GM19395 (cell line): ENCODE results near the gene RIPOR3.
"Not testable (repeated sequence)": the region's sequence is repeated elsewhere in the genome, so short reads cannot be mapped to it uniquely, and the experiment has no call there.

ENCODE experiments used
- ATAC-seq: cut with Tn5 transposase; IDR thresholded peaks from one replicate; pipeline ENCODE4 v1.9.1; 2021; ENCODE audit warnings: mild to moderate bottlenecking, moderate library complexity; ENCODE audit not compliant: unreplicated experiment

RIPOR3 gene

GRCh38 chr20:50704514-50704913 is 13.2 kb upstream of the RIPOR3 start:
- no peak for ATAC-seq

GRCh38 chr20:50703651-50704438 is 12.5 kb upstream of the RIPOR3 start:
- ATAC-seq, result not testable (repeated sequence)

- no peak for ATAC-seq
Measured at GRCh38 chr20:50701041-50701963, 10.0 kb upstream of the RIPOR3 start.

GRCh38 chr20:50699688-50700087 is 8.3 kb upstream of the RIPOR3 start:
- ATAC-seq, result no peak

GRCh38 chr20:50698255-50698654 is 6.9 kb upstream of the RIPOR3 start:
- not testable (repeated sequence) for ATAC-seq

GRCh38 chr20:50695135-50695872 is 4.0 kb upstream of the RIPOR3 start:
- no peak for ATAC-seq

- no peak for ATAC-seq
Measured at GRCh38 chr20:50694379-50695134, 3.2 kb upstream of the RIPOR3 start.

GRCh38 chr20:50693001-50693400 is 1.7 kb upstream of the RIPOR3 start:
- no peak for ATAC-seq

GRCh38 chr20:50692552-50692933 is 1.2 kb upstream of the RIPOR3 start:
- ATAC-seq, result no peak

GRCh38 chr20:50691573-50692551 is 520 bp upstream of the RIPOR3 start:
- ATAC-seq, result no peak

- no peak for ATAC-seq
Measured at GRCh38 chr20:50689864-50690649, 1.3 kb downstream of the RIPOR3 start.

GRCh38 chr20:50688256-50688975 is 2.9 kb downstream of the RIPOR3 start:
- no peak for ATAC-seq

- ATAC-seq, result no peak
Measured at GRCh38 chr20:50686821-50687220, 4.5 kb downstream of the RIPOR3 start.

GRCh38 chr20:50683570-50683969 is 7.8 kb downstream of the RIPOR3 start:
- ATAC-seq, result no peak

- no peak for ATAC-seq
Measured at GRCh38 chr20:50682947-50683530, 8.3 kb downstream of the RIPOR3 start.

GRCh38 chr20:50682065-50682464 is 9.3 kb downstream of the RIPOR3 start:
- no peak for ATAC-seq

GRCh38 chr20:50681359-50682064 is 9.8 kb downstream of the RIPOR3 start:
- ATAC-seq, result no peak
